Measurements from ENCODE around the gene RANBP17. TPM values are rescaled to one million over a fixed set of nuclear protein-coding genes. Genes with fewer than 3 reads are reported as not detected.

RANBP17 gene
- total RNA-seq, 4 donors from 2014 or later = 9.8 to 20.8 (median 10.3) TPM

- Histone ChIP-seq H3K27ac (no peak overlapping the region), H3K4me3 (no peak overlapping the region)
Measured at GRCh38 chr5:171192111-171192510, 330.3 kb downstream of the RANBP17 start.

GRCh38 chr5:171201310-171201709 is 339.5 kb downstream of the RANBP17 start:
- Histone ChIP-seq H3K4me1 (no peaks in the 10 kb centered on the region), H3K27ac (no peak overlapping the region), H3K9me3 (no peaks in the 10 kb centered on the region), H3K27me3 (no peaks in the 10 kb centered on the region), H3K36me3 (no peaks in the 10 kb centered on the region), H3K4me3 (no peak overlapping the region)
- TF ChIP-seq POLR2A (IDR thresholded peaks at IDR 0.05) (no peak), CTCF (IDR thresholded peaks at IDR 0.05) (no peak)
- no peak for DNase-seq

More at GRCh38 chr5:171192111-171192510, 330.3 kb downstream of the RANBP17 start:
- H3K27me3 ChIP-seq = no peaks in the 10 kb centered on the region
- no peaks in the 10 kb centered on the region for H3K9me3 ChIP-seq
- no peak for DNase-seq
- no peaks in the 10 kb centered on the region for H3K36me3 ChIP-seq
- no peaks in the 10 kb centered on the region for H3K4me1 ChIP-seq
- TF ChIP-seq POLR2A (IDR thresholded peaks at IDR 0.05) (no peak), CTCF (IDR thresholded peaks at IDR 0.05) (no peak)

- TF ChIP-seq POLR2A (IDR thresholded peaks at IDR 0.05) (no peak), CTCF (IDR thresholded peaks at IDR 0.05) (no peak)
- H3K4me3 ChIP-seq = no peak overlapping the region
- H3K4me1 ChIP-seq = no peaks in the 10 kb centered on the region
- DNase-seq = no peak
- H3K9me3 ChIP-seq = no peaks in the 10 kb centered on the region
- H3K27ac ChIP-seq = no peak overlapping the region
- no peaks in the 10 kb centered on the region for H3K36me3 ChIP-seq
- no peaks in the 10 kb centered on the region for H3K27me3 ChIP-seq
Measured at GRCh38 chr5:171205375-171205774, 343.6 kb downstream of the RANBP17 start.

- no peak for TF ChIP-seq POLR2A (IDR thresholded peaks at IDR 0.05)
- TF ChIP-seq CTCF (IDR thresholded peaks at IDR 0.05) = peak in 5 of 6 experiments; percentile 23 to 54 (median 44)
- H3K27me3 ChIP-seq = no peaks in the 10 kb centered on the region
- H3K36me3 ChIP-seq = no peaks in the 10 kb centered on the region
- DNase-seq = no peak
- H3K4me1 ChIP-seq = no peaks in the 10 kb centered on the region
- H3K27ac ChIP-seq = no peak overlapping the region
- H3K4me3 ChIP-seq = no peak overlapping the region
- H3K9me3 ChIP-seq = no peaks in the 10 kb centered on the region
Measured at GRCh38 chr5:171207256-171207847, 345.5 kb downstream of the RANBP17 start.

- no peak overlapping the region for H3K27ac ChIP-seq
- H3K27me3 ChIP-seq = no peaks in the 10 kb centered on the region
- TF ChIP-seq POLR2A (IDR thresholded peaks at IDR 0.05) (no peak), CTCF (IDR thresholded peaks at IDR 0.05) (no peak)
- DNase-seq = no peak
- H3K4me1 ChIP-seq = no peaks in the 10 kb centered on the region
- H3K4me3 ChIP-seq = no peak overlapping the region
- H3K36me3 ChIP-seq = no peaks in the 10 kb centered on the region
- H3K9me3 ChIP-seq = no peaks in the 10 kb centered on the region
Measured at GRCh38 chr5:171221916-171222315, 360.1 kb downstream of the RANBP17 start.

GRCh38 chr5:171223927-171224326 is 362.1 kb downstream of the RANBP17 start:
- no peak for TF ChIP-seq POLR2A (IDR thresholded peaks at IDR 0.05)
- no peak for TF ChIP-seq CTCF (IDR thresholded peaks at IDR 0.05)
- no peaks in the 10 kb centered on the region for H3K27me3 ChIP-seq
- H3K36me3 ChIP-seq = no peaks in the 10 kb centered on the region

More at GRCh38 chr5:171223927-171224326, 362.1 kb downstream of the RANBP17 start:
- Histone ChIP-seq H3K4me1 (no peaks in the 10 kb centered on the region), H3K27ac (no peak overlapping the region), H3K9me3 (no peaks in the 10 kb centered on the region), H3K4me3 (no peak overlapping the region)
- DNase-seq = no peak
